Measurements from ENCODE around the gene NGEF. TPM values are rescaled to one million over a fixed set of nuclear protein-coding genes. Genes with fewer than 3 reads are reported as not detected.

Gene NGEF
- total and polyA plus RNA-seq, 10 of the 15 experiments (the other 5 are each of a cell fraction or from before 2014, with no cell fraction given) = 0.12 TPM; not detected in 9

DNA sequence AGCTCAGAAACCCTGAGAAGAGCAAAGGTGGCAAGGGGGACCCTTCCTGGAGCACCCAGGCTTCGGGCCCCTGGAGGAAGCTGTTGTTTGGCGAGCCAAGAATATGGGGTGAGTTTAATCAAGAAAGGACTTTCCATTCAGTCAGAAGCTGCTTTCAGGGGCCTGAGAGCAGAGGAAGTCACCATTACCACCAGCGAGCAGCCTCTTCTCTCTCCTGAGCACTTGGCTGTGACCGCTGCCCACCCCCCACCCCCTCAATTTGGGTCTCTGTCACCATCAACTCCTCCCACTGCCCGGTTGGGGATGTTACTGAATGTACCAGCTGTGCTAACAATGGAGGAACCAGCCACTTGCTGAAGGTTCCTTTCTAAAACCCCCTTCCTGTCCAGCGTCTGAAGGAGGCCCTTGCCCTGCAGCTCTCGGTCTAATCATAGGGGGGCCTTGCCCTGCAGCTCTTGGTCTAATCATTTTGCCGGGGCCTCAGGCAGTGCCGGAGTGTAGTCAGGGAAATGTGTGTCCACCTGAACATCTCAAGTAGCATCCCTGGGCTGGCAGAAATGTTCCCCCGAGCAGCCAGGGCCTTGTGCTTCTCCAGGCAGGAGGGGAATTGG, 48.0 kb upstream of the NGEF start (continued):
- TF ChIP-seq, protein P1, sequence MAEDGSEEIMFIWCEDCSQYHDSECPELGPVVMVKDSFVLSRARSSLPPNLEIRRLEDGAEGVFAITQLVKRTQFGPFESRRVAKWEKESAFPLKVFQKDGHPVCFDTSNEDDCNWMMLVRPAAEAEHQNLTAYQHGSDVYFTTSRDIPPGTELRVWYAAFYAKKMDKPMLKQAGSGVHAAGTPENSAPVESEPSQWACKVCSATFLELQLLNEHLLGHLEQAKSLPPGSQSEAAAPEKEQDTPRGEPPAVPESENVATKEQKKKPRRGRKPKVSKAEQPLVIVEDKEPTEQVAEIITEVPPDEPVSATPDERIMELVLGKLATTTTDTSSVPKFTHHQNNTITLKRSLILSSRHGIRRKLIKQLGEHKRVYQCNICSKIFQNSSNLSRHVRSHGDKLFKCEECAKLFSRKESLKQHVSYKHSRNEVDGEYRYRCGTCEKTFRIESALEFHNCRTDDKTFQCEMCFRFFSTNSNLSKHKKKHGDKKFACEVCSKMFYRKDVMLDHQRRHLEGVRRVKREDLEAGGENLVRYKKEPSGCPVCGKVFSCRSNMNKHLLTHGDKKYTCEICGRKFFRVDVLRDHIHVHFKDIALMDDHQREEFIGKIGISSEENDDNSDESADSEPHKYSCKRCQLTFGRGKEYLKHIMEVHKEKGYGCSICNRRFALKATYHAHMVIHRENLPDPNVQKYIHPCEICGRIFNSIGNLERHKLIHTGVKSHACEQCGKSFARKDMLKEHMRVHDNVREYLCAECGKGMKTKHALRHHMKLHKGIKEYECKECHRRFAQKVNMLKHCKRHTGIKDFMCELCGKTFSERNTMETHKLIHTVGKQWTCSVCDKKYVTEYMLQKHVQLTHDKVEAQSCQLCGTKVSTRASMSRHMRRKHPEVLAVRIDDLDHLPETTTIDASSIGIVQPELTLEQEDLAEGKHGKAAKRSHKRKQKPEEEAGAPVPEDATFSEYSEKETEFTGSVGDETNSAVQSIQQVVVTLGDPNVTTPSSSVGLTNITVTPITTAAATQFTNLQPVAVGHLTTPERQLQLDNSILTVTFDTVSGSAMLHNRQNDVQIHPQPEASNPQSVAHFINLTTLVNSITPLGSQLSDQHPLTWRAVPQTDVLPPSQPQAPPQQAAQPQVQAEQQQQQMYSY (CRISPR knock-in tag; IDR thresholded peaks at IDR 0.05) = no peak
- TF ChIP-seq EP300 (IDR thresholded peaks at IDR 0.05; ENCODE audit: borderline replicate concordance in 1 of 2, control insufficient read depth in 1 of 2, low read depth in 2 of 2, low read length in 2 of 2) (no peak), FOXK2 (IDR thresholded peaks at IDR 0.05) (no peak), GATAD2B (conservative IDR thresholded peaks at IDR 0.05; ENCODE audit: low read depth) (no peak), SIX5 (IDR thresholded peaks at IDR 0.05; ENCODE audit: low read depth, low read length, severe bottlenecking) (no peak), NBN (IDR thresholded peaks at IDR 0.05) (peak; percentile 39; the same call in 1 of the 2 replicates), MEF2B (IDR thresholded peaks at IDR 0.05; ENCODE audit: partially characterized antibody, poor library complexity, severe bottlenecking) (no peak), MAX (IDR thresholded peaks at IDR 0.05; ENCODE audit: low read depth, low read length) (no peak; the same call in 1 of the 2 replicates), RELB (IDR thresholded peaks at IDR 0.05; ENCODE audit: low read depth) (peak; percentile 63; the same call in 1 of the 2 replicates), PBX3 (IDR thresholded peaks at IDR 0.05; ENCODE audit: insufficient replicate concordance, low read depth, low read length) (no peak), SREBF2 (IDR thresholded peaks at IDR 0.05; ENCODE audit: low read length) (no peak), RAD51 (IDR thresholded peaks at IDR 0.05) (no peak), MYC (IDR thresholded peaks at IDR 0.05; ENCODE audit: insufficient read depth, insufficient read length, insufficient replicate concordance, low read length, severe bottlenecking) (no peak), IKZF2 (IDR thresholded peaks at IDR 0.05) (no peak), STAT1 (conservative IDR thresholded peaks at IDR 0.05) (peak; percentile 84; the same call in 1 of the 2 replicates), ZBTB33 (IDR thresholded peaks at IDR 0.05) (no peak), RB1 (IDR thresholded peaks at IDR 0.05; ENCODE audit: borderline replicate concordance) (no peak)
- TF ChIP-seq, protein P2, sequence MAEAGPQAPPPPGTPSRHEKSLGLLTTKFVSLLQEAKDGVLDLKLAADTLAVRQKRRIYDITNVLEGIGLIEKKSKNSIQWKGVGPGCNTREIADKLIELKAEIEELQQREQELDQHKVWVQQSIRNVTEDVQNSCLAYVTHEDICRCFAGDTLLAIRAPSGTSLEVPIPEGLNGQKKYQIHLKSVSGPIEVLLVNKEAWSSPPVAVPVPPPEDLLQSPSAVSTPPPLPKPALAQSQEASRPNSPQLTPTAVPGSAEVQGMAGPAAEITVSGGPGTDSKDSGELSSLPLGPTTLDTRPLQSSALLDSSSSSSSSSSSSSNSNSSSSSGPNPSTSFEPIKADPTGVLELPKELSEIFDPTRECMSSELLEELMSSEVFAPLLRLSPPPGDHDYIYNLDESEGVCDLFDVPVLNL (IDR thresholded peaks at IDR 0.05; ENCODE audit: low read depth, low read length) = no peak
